K562 (cell line): ENCODE measurements around the gene BRINP1.

ENCODE experiments used
- MAFK ChIP-seq: IDR thresholded peaks from 2 replicates; pipeline ENCODE4 v1.6.1; 2011; ENCODE audit warnings: low read length, improper control_type of control experiment
- MEF2D ChIP-seq: conservative IDR thresholded peaks from 2 replicates; pipeline ENCODE4 v1.6.1; 2016; ENCODE audit warnings: low read depth, missing genetic modification characterization, missing compliant biosample characterization
- TF ChIP-seq, protein P1 (sequence below), 3 experiments: IDR thresholded peaks in 2 of 3; conservative IDR thresholded peaks in 1 of 3; 2 replicates each; pipeline ENCODE4 v1.5.1; 2011 to 2012; ENCODE audit warnings: low read length in 3 of 3, mild to moderate bottlenecking in 3 of 3, control low read depth in 2 of 3, improper control_type of control experiment in 1 of 3, inconsistent platforms in 1 of 3, low read depth in 1 of 3, mixed read lengths in 1 of 3, moderate library complexity in 1 of 3; ENCODE audit not compliant: insufficient read depth in 2 of 3

DNA sequence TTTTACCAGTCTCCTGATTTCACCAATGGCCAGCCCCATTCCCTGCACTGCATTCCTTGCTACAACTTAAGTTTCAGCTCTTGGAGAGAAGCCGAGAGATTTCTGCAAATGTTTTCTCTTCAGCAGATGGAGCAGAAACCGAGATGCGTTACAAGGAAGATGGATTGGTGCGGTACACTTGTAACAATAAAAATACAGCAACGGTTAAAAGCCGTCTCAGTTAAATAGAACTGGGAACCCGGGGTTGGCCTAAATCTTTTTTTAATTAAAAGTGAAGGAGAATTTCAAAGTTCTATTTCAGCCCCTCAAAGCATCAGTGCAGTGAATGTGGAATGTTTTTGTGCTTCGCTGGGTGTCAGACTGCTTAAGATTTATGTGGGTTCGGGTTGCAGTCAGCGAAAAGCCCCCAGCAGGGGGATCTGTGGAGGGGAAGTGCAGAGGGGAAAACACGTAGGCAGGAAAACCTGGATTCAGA is 19.8 kb downstream of the BRINP1 start:
- TF ChIP-seq, protein P1, sequence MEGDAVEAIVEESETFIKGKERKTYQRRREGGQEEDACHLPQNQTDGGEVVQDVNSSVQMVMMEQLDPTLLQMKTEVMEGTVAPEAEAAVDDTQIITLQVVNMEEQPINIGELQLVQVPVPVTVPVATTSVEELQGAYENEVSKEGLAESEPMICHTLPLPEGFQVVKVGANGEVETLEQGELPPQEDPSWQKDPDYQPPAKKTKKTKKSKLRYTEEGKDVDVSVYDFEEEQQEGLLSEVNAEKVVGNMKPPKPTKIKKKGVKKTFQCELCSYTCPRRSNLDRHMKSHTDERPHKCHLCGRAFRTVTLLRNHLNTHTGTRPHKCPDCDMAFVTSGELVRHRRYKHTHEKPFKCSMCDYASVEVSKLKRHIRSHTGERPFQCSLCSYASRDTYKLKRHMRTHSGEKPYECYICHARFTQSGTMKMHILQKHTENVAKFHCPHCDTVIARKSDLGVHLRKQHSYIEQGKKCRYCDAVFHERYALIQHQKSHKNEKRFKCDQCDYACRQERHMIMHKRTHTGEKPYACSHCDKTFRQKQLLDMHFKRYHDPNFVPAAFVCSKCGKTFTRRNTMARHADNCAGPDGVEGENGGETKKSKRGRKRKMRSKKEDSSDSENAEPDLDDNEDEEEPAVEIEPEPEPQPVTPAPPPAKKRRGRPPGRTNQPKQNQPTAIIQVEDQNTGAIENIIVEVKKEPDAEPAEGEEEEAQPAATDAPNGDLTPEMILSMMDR (IDR thresholded peaks at IDR 0.05 in 2 of 3, conservative IDR thresholded peaks at IDR 0.05 in 1 of 3; ENCODE audit: insufficient read depth in 2 of 3, low read depth in 1 of 3, low read length in 3 of 3): no peak
- TF ChIP-seq MAFK (no peak), MEF2D (tag) (no peak)
